ENCODE results near the gene MSI2. TPM values are rescaled to one million over a fixed set of nuclear protein-coding genes. Genes with fewer than 3 reads are reported as not detected.

The MSI2 gene
- total and polyA plus RNA-seq, 2 donors (not counting 3 experiments of a cell fraction or from before 2014, with no cell fraction given), result 20.9 to 59.3 TPM

DNA sequence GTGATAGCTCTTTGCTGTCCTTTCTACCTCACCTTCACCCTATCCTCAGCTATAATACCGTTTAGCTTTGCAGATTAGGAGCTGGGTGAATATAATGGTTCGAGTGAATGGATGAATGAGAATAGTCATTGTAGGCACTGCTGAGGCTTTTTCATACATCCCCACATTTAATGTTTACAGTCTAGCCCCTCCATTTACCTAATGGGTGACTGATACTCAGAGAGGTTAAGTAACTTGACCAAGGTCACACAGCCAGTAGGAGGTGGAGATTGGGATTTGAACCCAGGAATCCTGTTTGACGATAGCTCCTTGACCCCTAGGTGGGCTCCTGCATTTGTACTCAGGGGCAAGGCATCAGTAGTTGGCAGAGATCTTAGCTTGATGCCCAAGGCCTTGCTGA, 293.1 kb downstream of the MSI2 start:
- no peaks in the 10 kb centered on the region for H3K36me3 ChIP-seq (ENCODE audit: control insufficient read depth in 2 of 2, extremely low read depth in 1 of 2, insufficient read depth in 2 of 2, low read length in 2 of 2)
- TF ChIP-seq FOS (IDR thresholded peaks at IDR 0.05; ENCODE audit: borderline replicate concordance, insufficient read depth, low read length) (no peak), MYC (IDR thresholded peaks at IDR 0.05; ENCODE audit: low read depth, low read length) (no peak), JUN (IDR thresholded peaks at IDR 0.05; ENCODE audit: borderline replicate concordance, insufficient read depth, insufficient read length, low read depth) (no peak), POLR2AphosphoS5 (IDR thresholded peaks at IDR 0.05; ENCODE audit: insufficient read depth, low read depth, low read length) (no peak), GATA2 (IDR thresholded peaks at IDR 0.05; ENCODE audit: insufficient read depth, insufficient read length, low read depth, low read length) (no peak)
- H3K79me2 ChIP-seq (ENCODE audit: control insufficient read depth, insufficient read depth, low read length), result no peaks in the 10 kb centered on the region
- DNase-seq (ENCODE audit: low read depth, low spot score) (no peak), FAIRE-seq (no peak)
- CTCF ChIA-PET, result interaction anchor here (0.7 to 1.4 kb wide), 4 partner anchors 12 to 306 kb away, joined by 3 to 5 read pairs (median 4); no protein-coding TSS in a partner anchor
- H2AFZ ChIP-seq (ENCODE audit: low read depth, low read length), result no peak overlapping the region
- H3K9me3 ChIP-seq (replicated peaks; ENCODE audit: control insufficient read depth, insufficient read depth, low read length), result no peaks in the 10 kb centered on the region
- no TSS peak for BruUV-seq (replicated peaks)
- H3K27me3 ChIP-seq (ENCODE audit: control insufficient read depth in 2 of 2, insufficient read depth in 2 of 2, low read length in 2 of 2), result no peaks in the 10 kb centered on the region
- no peaks in the 10 kb centered on the region for H4K20me1 ChIP-seq (replicated peaks; ENCODE audit: control insufficient read depth, extremely low read depth, insufficient read depth, low read length)
- H3K4me3 ChIP-seq (replicated peaks in 1 of 3; ENCODE audit: insufficient read depth in 1 of 3, low read depth in 1 of 3, low read length in 3 of 3), result no peak overlapping the region
- dilution Hi-C loops (cut with MboI; ENCODE audit: extremely low pct_ligation_motif_present, low sequenced_read_pairs), result no loop called here
- intact Hi-C loops (cut with micrococcal nuclease), result no loop called here
- H3K4me2 ChIP-seq (ENCODE audit: insufficient read depth, low read length), result no peak overlapping the region
- H3K9ac ChIP-seq (replicated peaks; ENCODE audit: extremely low read depth, insufficient read depth, low read length), result no peak overlapping the region
- no peak overlapping the region for H3K27ac ChIP-seq (ENCODE audit: insufficient read depth, low read depth, low read length)
- POLR2A ChIA-PET, result interaction anchor here (0.5 kb wide), 1 partner anchor 370 kb away, joined by 7 read pairs; no protein-coding TSS in a partner anchor
- H3K4me1 ChIP-seq (ENCODE audit: control insufficient read depth, extremely low read depth, insufficient read depth, low read length), result peaks cover 3% of the 10 kb centered on the region
- no peaks in the 10 kb centered on the region for H3K9me1 ChIP-seq (replicated peaks; ENCODE audit: control insufficient read depth, extremely low read depth, insufficient read depth, low read length)

DNA sequence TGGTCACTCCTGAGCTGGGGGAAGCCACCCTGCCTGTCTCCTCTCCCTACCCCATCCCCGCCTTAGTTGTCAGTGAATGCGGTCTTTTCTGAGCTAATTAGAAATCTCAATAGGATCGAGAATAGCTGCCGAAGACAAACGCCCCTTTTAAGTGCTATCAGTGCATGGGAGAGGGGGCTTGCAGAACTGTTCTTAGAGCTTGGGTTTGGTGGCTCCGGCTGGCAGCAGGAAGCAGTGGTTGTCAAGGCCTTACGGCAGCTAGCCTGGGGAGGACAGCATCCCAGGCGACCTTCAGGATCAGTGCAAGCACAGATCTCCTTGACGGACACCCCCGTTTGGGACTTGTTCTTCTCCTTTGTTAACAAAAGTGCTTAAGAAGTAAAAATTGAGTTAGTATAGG, 293.7 kb downstream of the MSI2 start:
- POLR2A ChIA-PET, result interaction anchor here (0.5 kb wide), 1 partner anchor 371 kb away, joined by 7 read pairs; no protein-coding TSS in a partner anchor
- dilution Hi-C loops (cut with MboI; ENCODE audit: extremely low pct_ligation_motif_present, low sequenced_read_pairs) (no loop called here), intact Hi-C loops (cut with micrococcal nuclease) (no loop called here)
- CTCF ChIA-PET, result interaction anchor here (1.3 to 1.4 kb wide), 3 partner anchors 12 to 307 kb away, joined by 3 to 4 read pairs (median 4); no protein-coding TSS in a partner anchor
- no peak for FAIRE-seq
- Histone ChIP-seq H4K20me1 (replicated peaks; ENCODE audit: control insufficient read depth, extremely low read depth, insufficient read depth, low read length) (no peaks in the 10 kb centered on the region), H3K4me3 (replicated peaks in 1 of 3; ENCODE audit: insufficient read depth in 1 of 3, low read depth in 1 of 3, low read length in 3 of 3) (no peak overlapping the region), H3K9ac (replicated peaks; ENCODE audit: extremely low read depth, insufficient read depth, low read length) (no peak overlapping the region), H3K9me3 (replicated peaks; ENCODE audit: control insufficient read depth, insufficient read depth, low read length) (no peaks in the 10 kb centered on the region), H3K9me1 (replicated peaks; ENCODE audit: control insufficient read depth, extremely low read depth, insufficient read depth, low read length) (no peaks in the 10 kb centered on the region), H3K79me2 (ENCODE audit: control insufficient read depth, insufficient read depth, low read length) (no peaks in the 10 kb centered on the region), H2AFZ (ENCODE audit: low read depth, low read length) (no peak overlapping the region), H3K27me3 (ENCODE audit: control insufficient read depth in 2 of 2, insufficient read depth in 2 of 2, low read length in 2 of 2) (no peaks in the 10 kb centered on the region), H3K4me1 (ENCODE audit: control insufficient read depth, extremely low read depth, insufficient read depth, low read length) (peaks cover 3% of the 10 kb centered on the region), H3K4me2 (ENCODE audit: insufficient read depth, low read length) (no peak overlapping the region), H3K36me3 (ENCODE audit: control insufficient read depth in 2 of 2, extremely low read depth in 1 of 2, insufficient read depth in 2 of 2, low read length in 2 of 2) (no peaks in the 10 kb centered on the region), H3K27ac (ENCODE audit: insufficient read depth, low read depth, low read length) (no peak overlapping the region)
- no TSS peak for BruUV-seq (replicated peaks)
- no peak for TF ChIP-seq MYC (IDR thresholded peaks at IDR 0.05; ENCODE audit: low read depth, low read length)
- TF ChIP-seq GATA2 (IDR thresholded peaks at IDR 0.05; ENCODE audit: insufficient read depth, insufficient read length, low read depth, low read length), result no peak
- TF ChIP-seq, protein P1, sequence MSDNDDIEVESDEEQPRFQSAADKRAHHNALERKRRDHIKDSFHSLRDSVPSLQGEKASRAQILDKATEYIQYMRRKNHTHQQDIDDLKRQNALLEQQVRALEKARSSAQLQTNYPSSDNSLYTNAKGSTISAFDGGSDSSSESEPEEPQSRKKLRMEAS (IDR thresholded peaks at IDR 0.05; ENCODE audit: insufficient read depth, insufficient read length), result no peak
- TF ChIP-seq POLR2AphosphoS5 (IDR thresholded peaks at IDR 0.05; ENCODE audit: insufficient read depth, low read depth, low read length), result no peak
- no peak for TF ChIP-seq EZH2 (IDR thresholded peaks at IDR 0.05; ENCODE audit: borderline replicate concordance, low read depth, low read length, severe bottlenecking)
- TF ChIP-seq FOS (IDR thresholded peaks at IDR 0.05; ENCODE audit: borderline replicate concordance, insufficient read depth, low read length), result no peak
- no peak for DNase-seq (ENCODE audit: low read depth, low spot score)

All from endothelial cell of umbilical vein (primary cell).